HepG2 (cell line): ENCODE measurements around the gene KCNQ2. TPM values are rescaled to one million over a fixed set of nuclear protein-coding genes. Genes with fewer than 3 reads are reported as not detected.

Experiments used
- ATAC-seq: fragments of 200-7000 bp; cut with Tn5 transposase; 3 replicates; pipeline ENCODE4 v1.9.1; 2020; ENCODE audit warnings: mild to moderate bottlenecking, moderate library complexity
- BruUV-seq: library from RNA; stranded (reverse); fragments of 400-500 nt; replicated peaks from 2 replicates; lab custom pipeline; 2021; lab: Mats Ljungman, UMichigan
- CTCF ChIA-PET: fragments of 300-600 bp; formaldehyde crosslinking; extraction: SDS; loops from one replicate; lab custom pipeline; 2021; ENCODE audit warnings: low total read pairs, inconsistent platforms, low intra/inter-chr PET ratio; lab: Yijun Ruan, JAX
- POLR2A ChIA-PET: fragments of 350-600 bp; sonication (Branson Sonifier 250); formaldehyde crosslinking; loops from one replicate; lab custom pipeline; 2020; ENCODE audit warnings: antibody characterized with exemption, inconsistent platforms; lab: Yijun Ruan, JAX
- DNase-seq: peaks from one replicate; pipeline ENCODE4 v3.0.0-alpha.2; 2015; ENCODE audit warnings: low spot score
- FAIRE-seq: peaks from 3 replicates; lab custom pipeline; 2011; peaks lifted over from hg19 to GRCh38; lab: Jason Lieb, UNC
- H2AFZ ChIP-seq: one replicate; pipeline ENCODE4 v1.6.1; 2011; ENCODE audit warnings: low read length, inconsistent platforms
- H3K27ac ChIP-seq: fragments of 300-600 bp; 3 replicates; pipeline ENCODE4 v1.8.0; 2011; ENCODE audit warnings: mixed run types, mild to moderate bottlenecking, mixed read lengths, low read length, inconsistent platforms; ENCODE audit not compliant: insufficient read depth; ENCODE audit errors: extremely low read length
- H3K27me3 ChIP-seq, 2 experiments: fragments of 200-600 bp in 1 of 2; 2 replicates in 1 of 2; 3 replicates in 1 of 2; pipeline versions ENCODE4 v1.6.0 to v1.8.0; 2011; ENCODE audit warnings: low read length in 2 of 2, mild to moderate bottlenecking in 2 of 2, moderate library complexity in 2 of 2, inconsistent platforms in 1 of 2; ENCODE audit not compliant: insufficient read depth in 2 of 2, control insufficient read depth in 1 of 2
- H3K36me3 ChIP-seq, 2 experiments: fragments of 200-600 bp in 1 of 2; replicated peaks in 1 of 2; 2 replicates in 1 of 2; 3 replicates in 1 of 2; pipeline versions ENCODE4 v1.5.1 to v1.8.0; 2011; ENCODE audit warnings: low read length in 2 of 2, inconsistent platforms in 1 of 2; ENCODE audit not compliant: insufficient read depth in 2 of 2, control insufficient read depth in 1 of 2
- H3K4me1 ChIP-seq: 2 replicates; pipeline ENCODE4 v1.5.1; 2012; ENCODE audit warnings: low read length, inconsistent platforms; ENCODE audit not compliant: insufficient read depth
- H3K4me2 ChIP-seq: 2 replicates; pipeline ENCODE4 v1.6.0; 2011; ENCODE audit warnings: low read depth, low read length, inconsistent platforms
- H3K4me3 ChIP-seq, 3 experiments: fragments of 200-600 bp in 1 of 3; sonication (generic), shearing (Covaris generic) in 1 of 3; replicated peaks in 1 of 3; 2 replicates each; pipeline ENCODE4 v1.5.1; 2011 to 2016; ENCODE audit warnings: low read length in 3 of 3, inconsistent platforms in 2 of 3, low read depth in 2 of 3, mild to moderate bottlenecking in 2 of 3, control low read depth in 1 of 3, mixed read lengths in 1 of 3; ENCODE audit not compliant: insufficient read depth in 1 of 3
- H3K79me2 ChIP-seq: one replicate; pipeline ENCODE4 v1.6.1; 2011; ENCODE audit warnings: low read length, inconsistent platforms; ENCODE audit not compliant: insufficient read depth
- H3K9ac ChIP-seq: 2 replicates; pipeline ENCODE4 v1.6.0; 2011; ENCODE audit warnings: mild to moderate bottlenecking, low read depth, low read length, inconsistent platforms; ENCODE audit not compliant: insufficient read depth
- H3K9me3 ChIP-seq: 2 replicates; pipeline ENCODE4 v1.5.1; 2012; ENCODE audit warnings: mild to moderate bottlenecking, low read length
- H4K20me1 ChIP-seq: 2 replicates; pipeline ENCODE4 v1.6.0; 2011; ENCODE audit warnings: inconsistent platforms, mild to moderate bottlenecking, low read length, moderate library complexity; ENCODE audit not compliant: insufficient read depth
- EHMT2 ChIP-seq: fragments of 200-600 bp; sonication (generic); IDR thresholded peaks from 2 replicates; pipeline ENCODE4 v1.7.0; 2017; ENCODE audit warnings: antibody characterized with exemption, low read depth, low read length, borderline replicate concordance
- MIER2 ChIP-seq: IDR thresholded peaks from 2 replicates; pipeline ENCODE4 v1.6.1; 2016; ENCODE audit warnings: missing biosample characterization, missing genetic modification reagents
- REST ChIP-seq, 2 experiments: IDR thresholded peaks; 2 replicates each; pipeline ENCODE4 v1.6.1; 2011 to 2012; ENCODE audit warnings: low read length in 2 of 2, borderline replicate concordance in 1 of 2, low read depth in 1 of 2, mild to moderate bottlenecking in 1 of 2, moderate library complexity in 1 of 2
- ZNF24 ChIP-seq: fragments of 450-650 bp; IDR thresholded peaks from 2 replicates; pipeline ENCODE4 v1.6.1; 2017; ENCODE audit warnings: antibody characterized with exemption, mild to moderate bottlenecking
- ZNF253 ChIP-seq: sonication (generic); formaldehyde crosslinking; IDR thresholded peaks from 2 replicates; pipeline ENCODE4 v1.8.0; 2022; ENCODE audit warnings: mild to moderate bottlenecking, missing genetic modification reagents, borderline replicate concordance
- ZNF296 ChIP-seq: sonication (generic); formaldehyde crosslinking; conservative IDR thresholded peaks from 2 replicates; pipeline ENCODE4 v1.5.0; 2020; ENCODE audit warnings: mild to moderate bottlenecking, missing genetic modification reagents
- ZNF672 ChIP-seq: sonication (generic); formaldehyde crosslinking; IDR thresholded peaks from 2 replicates; pipeline ENCODE4 v1.8.1; 2022; ENCODE audit warnings: missing genetic modification reagents
- WGBS: methylation state at CpG from one replicate; pipeline ENCODE4 v1.1.6; 2017; ENCODE audit warnings: low lambda C conversion rate; 5-methylcytosine and 5-hydroxymethylcytosine counted together
- in situ Hi-C: cut with HindIII; loops from 2 replicates; pipeline ENCODE4 v1.10.0; 2017; ENCODE audit warnings: low pct_unique_long_range_greater_than_20kb; ENCODE audit not compliant: extremely low pct_ligation_motif_present
- intact Hi-C: fragments of 100-400 bp; cut with micrococcal nuclease; formaldehyde crosslinking; loops from one replicate; pipeline ENCODE4 v1.10.0; 2022; ENCODE audit not compliant: unreplicated experiment
- polyA plus RNA-seq, 8 experiments: library from polyadenylated mRNA; depleted of rRNA in 3 of 8; stranded (reverse) in 7 of 8; unstranded in 1 of 8; fragments of >200 nt; fragmentation: Illumina TruSeq in 4 of 8; extraction: Trizol in 4 of 8; gene quantifications; 2 replicates each; pipeline versions ENCODE4 v1.2.1 to v1.2.3, GENCODE V29; 2011 to 2016; ENCODE audit warnings: low read depth in 4 of 8, missing spikeins in 1 of 8, mixed read lengths in 1 of 8; ENCODE audit not compliant: insufficient read depth in 1 of 8
- total RNA-seq, 5 experiments: library from RNA; depleted of rRNA; stranded (reverse); fragments of >200 nt; fragmentation: Illumina TruSeq; extraction: Trizol; gene quantifications; 2 replicates each; pipeline ENCODE4 v1.2.3, GENCODE V29; 2016; ENCODE audit warnings: low read depth in 1 of 5

Gene KCNQ2
- total and polyA plus RNA-seq, 2 of the 13 experiments (the other 11 are each of a cell fraction or from before 2014, with no cell fraction given) = not detected

DNA sequence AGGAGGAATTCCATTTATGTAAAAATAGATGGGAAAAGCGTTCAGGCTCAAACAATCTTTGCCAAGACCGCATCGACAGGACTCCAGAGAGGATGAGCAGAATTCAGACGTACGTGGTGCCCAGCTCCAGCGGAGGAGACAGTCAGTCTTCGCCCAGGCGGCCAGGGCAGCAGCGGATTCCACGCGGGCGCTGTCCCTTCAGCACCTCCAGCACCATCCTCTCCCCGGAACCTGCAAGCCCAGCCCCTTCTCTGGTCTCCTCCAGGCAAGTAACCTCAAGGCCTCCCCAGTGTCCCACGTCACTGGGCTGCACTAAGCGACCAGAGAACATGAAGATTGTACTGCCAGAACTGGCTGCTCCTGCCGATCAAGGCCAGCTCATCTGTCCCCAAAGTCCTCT is 2.8 kb upstream of the KCNQ2 start:
- ATAC-seq (peak; percentile 27), DNase-seq (no peak)
- 26% methylated on average over 16 of the region's 16 CpGs for WGBS
- H3K4me1 ChIP-seq = no peaks in the 10 kb centered on the region
- H3K4me2 ChIP-seq = no peak overlapping the region
- H3K36me3 ChIP-seq = no peaks in the 10 kb centered on the region
- ChIA-PET POLR2A (no interaction called here), CTCF (no interaction called here)
- no peaks in the 10 kb centered on the region; the same call in 1 of the 2 replicates for H4K20me1 ChIP-seq
- H3K79me2 ChIP-seq = no peaks in the 10 kb centered on the region
- no peak overlapping the region for H3K4me3 ChIP-seq
- H2AFZ ChIP-seq = no peak overlapping the region
- H3K27me3 ChIP-seq = peaks cover 29 to 84% of the 10 kb centered on the region in 2 experiments
- no peak overlapping the region for H3K9ac ChIP-seq
- in situ Hi-C loops = no loop called here
- no peak overlapping the region for H3K27ac ChIP-seq
- no TSS peak for BruUV-seq
- TF ChIP-seq ZNF253 (0 out of 2 replicates have a peak, but pooled peaks have one; percentile 32), REST (IDR thresholded peaks at IDR 0.05; ENCODE audit: borderline replicate concordance in 1 of 2, low read depth in 1 of 2, low read length in 2 of 2) (peak; percentile 86 to 93), ZNF24 (no peak), MIER2 (peak; percentile 90), ZNF296 (0 out of 2 replicates have a peak, but pooled peaks have one; percentile 30), EHMT2 (0 out of 2 replicates have a peak, but pooled peaks have one; percentile 27), ZNF672 (CRISPR knock-in tag) (no peak)
- TF ChIP-seq, all 625 proteins: peak for 5
- no peaks in the 10 kb centered on the region for H3K9me3 ChIP-seq
- no peak for FAIRE-seq
- intact Hi-C loops = no loop called here
